ENCODE measurements around the gene NEK11.

DNA sequence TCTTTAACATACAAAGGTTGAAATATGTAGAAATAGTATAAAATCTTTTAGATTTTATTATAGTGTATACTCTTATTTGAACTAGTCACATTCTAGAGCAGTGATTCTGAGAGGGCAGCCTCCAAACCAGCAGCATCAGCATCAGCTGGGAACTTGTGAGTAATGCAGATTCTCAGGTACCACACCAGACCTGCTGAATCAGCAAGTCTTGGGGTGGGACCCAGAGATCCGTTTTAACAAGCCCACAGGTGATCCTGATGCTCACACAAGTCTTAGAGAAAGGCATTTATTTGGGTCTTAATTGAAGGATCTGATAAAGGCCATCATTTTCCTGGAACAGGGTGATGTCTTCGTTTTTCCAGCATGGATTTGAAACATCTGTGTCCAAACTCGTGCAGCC is 195.9 kb downstream of the NEK11 start:
- TF ChIP-seq TAF1 (IDR thresholded peaks at IDR 0.05; ENCODE audit: borderline replicate concordance, low read depth, low read length) = no peak
- no peak for TF ChIP-seq POLR2A (IDR thresholded peaks at IDR 0.05; ENCODE audit: low read depth, low read length)
- no peak for TF ChIP-seq POLR2AphosphoS5 (IDR thresholded peaks at IDR 0.05; ENCODE audit: low read depth, low read length)
